Vagina (tissue), 2 donors: ENCODE data around the gene CSTPP1. TPM values are rescaled to one million over a fixed set of nuclear protein-coding genes. Genes with fewer than 3 reads are reported as not detected.

Experiments
- DNase-seq, 2 donors: peaks; one replicate each; pipeline ENCODE4 v3.0.0-alpha.2; 2017; ENCODE audit errors: extremely low spot score in 2 of 2
- H3K27ac ChIP-seq: fragments of 200-600 bp; sonication (generic); one replicate; pipeline ENCODE4 v1.5.1; 2019
- H3K27me3 ChIP-seq: fragments of 200-600 bp; sonication (generic); one replicate; pipeline ENCODE4 v1.5.1; 2019
- H3K36me3 ChIP-seq, 2 donors: fragments of 200-600 bp; sonication (generic); one replicate each; pipeline ENCODE4 v1.5.1; 2017 to 2019
- H3K4me1 ChIP-seq: fragments of 200-600 bp; sonication (generic); one replicate; pipeline ENCODE4 v1.5.1; 2019
- H3K4me3 ChIP-seq, 2 donors: fragments of 200-600 bp; sonication (generic); 1 replicate in 1 of 2; 2 replicates in 1 of 2; pipeline ENCODE4 v1.5.1; 2016 to 2019
- H3K9me3 ChIP-seq: fragments of 200-600 bp; sonication (generic); one replicate; pipeline ENCODE4 v1.5.1; 2019
- POLR2A ChIP-seq, 2 donors: fragments of 450-650 bp; IDR thresholded peaks; one replicate each; pipeline ENCODE4 v1.6.1; 2017; ENCODE audit warnings: antibody characterized with exemption in 2 of 2, mild to moderate bottlenecking in 2 of 2, moderate library complexity in 2 of 2
- POLR2AphosphoS5 ChIP-seq, 2 donors: sonication (generic); formaldehyde crosslinking; IDR thresholded peaks; one replicate each; pipeline ENCODE4 v1.9.0; 2017; ENCODE audit warnings: antibody characterized with exemption in 2 of 2, mild to moderate bottlenecking in 2 of 2, low read depth in 1 of 2; ENCODE audit not compliant: insufficient read depth in 1 of 2
- intact Hi-C: fragments of 100-400 bp; cut with DNase I; formaldehyde crosslinking; loops from one replicate; pipeline ENCODE4 v1.15.1; 2023
- total RNA-seq: library from RNA; depleted of rRNA; stranded (reverse); fragments of >200 nt; gene quantifications from one replicate; pipeline ENCODE4 v1.2.3, GENCODE V29; 2016
- TF ChIP-seq, protein P1 (sequence below), 3 experiments: fragments of 450-650 bp in 2 of 3; fragments of 200-600 bp in 1 of 3; sonication (generic) in 1 of 3; IDR thresholded peaks; one replicate each; pipeline ENCODE4 v1.5.1; 2017 to 2019; ENCODE audit warnings: antibody characterized with exemption in 3 of 3, mild to moderate bottlenecking in 2 of 3, moderate library complexity in 2 of 3

CSTPP1 gene
- total RNA-seq, 1 donor from 2014 or later, result 30.7 TPM

DNA sequence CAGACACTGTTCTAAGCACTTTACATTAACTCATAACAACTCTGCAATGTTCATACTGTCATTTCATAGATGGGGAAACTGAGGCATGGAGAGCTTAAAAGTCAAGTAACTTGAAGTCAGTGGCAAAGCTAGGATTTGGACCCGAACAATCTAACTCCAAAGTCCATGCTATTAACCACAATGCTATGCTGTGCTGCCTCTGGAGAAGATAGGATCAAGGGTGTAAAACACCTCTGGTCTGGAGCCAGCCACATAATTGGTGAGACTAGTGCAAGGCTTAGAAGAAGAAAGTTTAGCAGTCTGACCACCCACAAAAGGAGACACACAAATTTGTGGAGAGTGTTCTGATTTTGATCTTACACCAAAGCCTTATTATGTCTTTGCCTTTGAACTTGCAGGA lies 196.4 kb downstream of the CSTPP1 start:
- TF ChIP-seq, protein P1, sequence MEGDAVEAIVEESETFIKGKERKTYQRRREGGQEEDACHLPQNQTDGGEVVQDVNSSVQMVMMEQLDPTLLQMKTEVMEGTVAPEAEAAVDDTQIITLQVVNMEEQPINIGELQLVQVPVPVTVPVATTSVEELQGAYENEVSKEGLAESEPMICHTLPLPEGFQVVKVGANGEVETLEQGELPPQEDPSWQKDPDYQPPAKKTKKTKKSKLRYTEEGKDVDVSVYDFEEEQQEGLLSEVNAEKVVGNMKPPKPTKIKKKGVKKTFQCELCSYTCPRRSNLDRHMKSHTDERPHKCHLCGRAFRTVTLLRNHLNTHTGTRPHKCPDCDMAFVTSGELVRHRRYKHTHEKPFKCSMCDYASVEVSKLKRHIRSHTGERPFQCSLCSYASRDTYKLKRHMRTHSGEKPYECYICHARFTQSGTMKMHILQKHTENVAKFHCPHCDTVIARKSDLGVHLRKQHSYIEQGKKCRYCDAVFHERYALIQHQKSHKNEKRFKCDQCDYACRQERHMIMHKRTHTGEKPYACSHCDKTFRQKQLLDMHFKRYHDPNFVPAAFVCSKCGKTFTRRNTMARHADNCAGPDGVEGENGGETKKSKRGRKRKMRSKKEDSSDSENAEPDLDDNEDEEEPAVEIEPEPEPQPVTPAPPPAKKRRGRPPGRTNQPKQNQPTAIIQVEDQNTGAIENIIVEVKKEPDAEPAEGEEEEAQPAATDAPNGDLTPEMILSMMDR (IDR thresholded peaks at IDR 0.05), result no peak
- TF ChIP-seq POLR2A (IDR thresholded peaks at IDR 0.05) (no peak), POLR2AphosphoS5 (IDR thresholded peaks at IDR 0.05; ENCODE audit: insufficient read depth in 1 of 2, low read depth in 1 of 2) (no peak)
- DNase-seq, result no peak
- no peak overlapping the region for H3K27ac ChIP-seq
- intact Hi-C loops, result no loop called here
- H3K4me3 ChIP-seq, result no peak overlapping the region
- no peaks in the 10 kb centered on the region for H3K9me3 ChIP-seq
- H3K36me3 ChIP-seq, result peaks cover 0 to 6% of the 10 kb centered on the region in 2 donors
- no peaks in the 10 kb centered on the region for H3K4me1 ChIP-seq
- no peaks in the 10 kb centered on the region for H3K27me3 ChIP-seq

DNA sequence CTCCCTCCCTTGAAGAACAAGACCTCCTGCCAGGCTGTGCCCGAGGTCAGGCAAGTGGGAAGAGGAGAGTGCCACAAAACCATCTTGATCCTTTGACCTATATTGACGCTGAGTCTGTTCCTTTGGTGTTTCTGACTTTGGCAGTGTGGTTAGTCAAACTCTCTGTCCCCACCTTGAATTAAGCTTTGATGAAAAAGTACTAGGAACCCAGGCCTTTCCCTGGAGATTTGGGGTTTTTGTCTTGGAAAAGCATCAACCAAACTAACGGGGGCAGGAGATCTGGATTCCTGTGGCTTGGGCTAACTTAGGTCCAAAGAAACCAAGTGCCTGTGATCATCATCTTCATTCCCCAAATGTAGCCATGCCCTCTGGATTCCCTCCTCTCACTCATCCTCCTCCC lies 199.8 kb downstream of the CSTPP1 start:
- Histone ChIP-seq H3K9me3 (no peaks in the 10 kb centered on the region), H3K27me3 (no peaks in the 10 kb centered on the region), H3K36me3 (peaks cover 0 to 13% of the 10 kb centered on the region in 2 donors), H3K27ac (no peak overlapping the region), H3K4me3 (no peak overlapping the region), H3K4me1 (no peaks in the 10 kb centered on the region)
- no peak for TF ChIP-seq POLR2AphosphoS5 (IDR thresholded peaks at IDR 0.05; ENCODE audit: insufficient read depth in 1 of 2, low read depth in 1 of 2)
- no peak for TF ChIP-seq POLR2A (IDR thresholded peaks at IDR 0.05)
- TF ChIP-seq, protein P1 (IDR thresholded peaks at IDR 0.05), result no peak
- intact Hi-C loops, result no loop called here
- peak in 1 of 2 donors; percentile 19 for DNase-seq

DNA sequence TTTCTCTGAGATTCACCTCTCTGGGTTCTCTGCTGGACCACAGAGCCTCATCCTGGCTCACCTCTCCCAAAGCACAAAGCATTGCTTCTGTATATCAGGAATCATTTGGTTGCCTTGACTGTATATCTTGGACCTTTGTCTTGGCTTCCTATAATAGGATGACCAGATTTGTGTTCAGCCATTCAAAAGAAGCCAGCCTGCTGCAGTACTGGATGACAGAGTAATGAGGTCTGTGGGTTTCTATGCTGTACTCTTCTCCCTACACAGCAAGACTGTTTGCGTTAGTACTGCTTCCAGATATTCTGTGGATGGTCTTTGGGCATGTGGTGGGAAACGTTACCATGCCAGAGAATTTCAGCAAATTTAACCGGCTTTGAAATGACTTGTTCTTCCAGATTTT lies 200.4 kb downstream of the CSTPP1 start:
- TF ChIP-seq POLR2AphosphoS5 (IDR thresholded peaks at IDR 0.05; ENCODE audit: insufficient read depth in 1 of 2, low read depth in 1 of 2), result no peak
- TF ChIP-seq, protein P1 (IDR thresholded peaks at IDR 0.05), result no peak
- no peak for TF ChIP-seq POLR2A (IDR thresholded peaks at IDR 0.05)
- Histone ChIP-seq H3K4me3 (no peak overlapping the region), H3K27ac (no peak overlapping the region), H3K36me3 (peaks cover 0 to 13% of the 10 kb centered on the region in 2 donors), H3K27me3 (no peaks in the 10 kb centered on the region), H3K4me1 (no peaks in the 10 kb centered on the region), H3K9me3 (no peaks in the 10 kb centered on the region)
- intact Hi-C loops, result no loop called here
- DNase-seq, result peak in 1 of 2 donors; percentile 14

DNA sequence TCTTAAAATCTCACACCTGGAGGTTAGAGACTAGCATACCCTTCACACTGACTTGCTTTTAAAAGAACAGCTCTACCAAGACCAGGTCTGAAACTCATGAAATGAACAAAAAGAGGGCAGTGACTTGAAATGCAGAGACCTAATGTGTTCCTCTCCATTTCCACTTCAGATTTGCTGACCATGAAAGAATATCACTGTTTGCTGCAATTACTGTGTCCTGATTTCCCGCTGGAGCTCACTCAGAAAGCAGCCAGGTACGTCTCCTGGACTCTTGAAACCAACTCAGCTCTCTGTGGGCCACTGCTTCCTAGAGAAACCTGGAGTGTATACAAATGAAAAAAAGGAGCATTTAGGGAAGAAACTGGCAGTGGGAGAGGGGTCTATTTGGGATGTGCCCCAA lies 200.9 kb downstream of the CSTPP1 start:
- H3K9me3 ChIP-seq, result no peaks in the 10 kb centered on the region
- peaks cover 0 to 13% of the 10 kb centered on the region in 2 donors for H3K36me3 ChIP-seq
- H3K27ac ChIP-seq, result no peak overlapping the region
- H3K4me3 ChIP-seq, result no peak overlapping the region
- TF ChIP-seq POLR2A (IDR thresholded peaks at IDR 0.05), result no peak
- TF ChIP-seq, protein P1 (IDR thresholded peaks at IDR 0.05), result no peak
- no peak for TF ChIP-seq POLR2AphosphoS5 (IDR thresholded peaks at IDR 0.05; ENCODE audit: insufficient read depth in 1 of 2, low read depth in 1 of 2)
- intact Hi-C loops, result no loop called here
- H3K4me1 ChIP-seq, result no peaks in the 10 kb centered on the region
- H3K27me3 ChIP-seq, result no peaks in the 10 kb centered on the region
- DNase-seq, result peak in 1 of 2 donors; percentile 22

DNA sequence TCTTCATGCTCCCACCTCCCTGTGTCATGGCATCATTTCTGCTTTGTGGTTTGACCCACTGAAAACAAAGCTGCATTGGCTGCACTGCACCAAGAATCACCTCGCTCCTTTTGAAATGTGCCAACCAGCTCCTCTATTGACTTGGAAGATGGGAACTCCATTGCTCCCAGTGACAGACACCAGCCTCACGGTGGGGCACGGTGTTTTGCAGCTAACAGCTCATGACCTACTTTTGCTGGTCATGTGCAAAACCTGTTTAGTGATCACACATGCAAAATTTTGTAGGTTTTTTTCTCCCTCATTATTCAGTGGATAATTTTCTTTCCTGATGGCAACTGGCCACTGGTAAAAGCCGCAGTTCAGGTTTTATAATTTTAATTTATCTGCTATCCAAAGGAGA lies 203.3 kb downstream of the CSTPP1 start:
- H3K27ac ChIP-seq, result no peak overlapping the region
- H3K36me3 ChIP-seq, result peaks cover 0 to 13% of the 10 kb centered on the region in 2 donors
- peaks cover 12% of the 10 kb centered on the region for H3K4me1 ChIP-seq
- H3K27me3 ChIP-seq, result no peaks in the 10 kb centered on the region
- TF ChIP-seq POLR2AphosphoS5 (IDR thresholded peaks at IDR 0.05; ENCODE audit: insufficient read depth in 1 of 2, low read depth in 1 of 2) (no peak), POLR2A (IDR thresholded peaks at IDR 0.05) (no peak)
- TF ChIP-seq, protein P1 (IDR thresholded peaks at IDR 0.05), result no peak
- no peaks in the 10 kb centered on the region for H3K9me3 ChIP-seq
- intact Hi-C loops, result no loop called here
- no peak for DNase-seq
- no peak overlapping the region for H3K4me3 ChIP-seq
